RWPE1 (cell line): ENCODE data around the gene MPC2.

Experiments used
- CTCF ChIA-PET: fragments of 350-600 bp; sonication (Branson Sonifier 250); formaldehyde crosslinking; extraction: SDS; loops from one replicate; lab custom pipeline; 2021; lab: Yijun Ruan, JAX
- POLR2A ChIA-PET: fragments of 400-600 bp; formaldehyde crosslinking; extraction: SDS; loops from one replicate; lab custom pipeline; 2020; ENCODE audit warnings: antibody characterized with exemption; ENCODE audit not compliant: low non-redundant PET; lab: Yijun Ruan, JAX
- DNase-seq: peaks from one replicate; pipeline ENCODE4 v3.0.0; 2012; ENCODE audit warnings: low spot score
- H3K27ac ChIP-seq: fragments of 450-650 bp; 2 replicates; pipeline ENCODE4 v1.5.1; 2017
- TF ChIP-seq, protein P1 (sequence below): fragments of 450-650 bp; conservative IDR thresholded peaks from 2 replicates; pipeline ENCODE4 v1.5.1; 2017; ENCODE audit warnings: low read depth, mild to moderate bottlenecking

MPC2 gene

DNA sequence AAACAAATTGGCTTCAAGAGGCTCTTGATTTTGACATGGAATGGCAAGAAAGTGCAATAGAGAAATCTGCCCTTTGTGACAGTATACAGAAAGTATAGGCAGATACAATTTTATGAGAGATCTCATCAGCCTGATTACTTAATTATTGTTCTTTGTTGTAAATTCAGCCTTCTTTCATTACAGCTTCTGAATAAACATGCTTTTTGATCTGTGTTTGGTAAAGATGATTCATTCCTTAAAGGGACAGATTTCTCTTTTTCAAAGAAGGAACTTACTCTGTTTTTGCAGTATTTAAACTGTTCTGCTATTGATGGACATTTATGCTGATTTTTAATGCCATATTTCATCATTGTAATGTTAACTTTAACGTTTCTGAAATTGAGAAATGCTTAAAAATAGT is 13.7 kb upstream of the MPC2 start:
- TF ChIP-seq, protein P1, sequence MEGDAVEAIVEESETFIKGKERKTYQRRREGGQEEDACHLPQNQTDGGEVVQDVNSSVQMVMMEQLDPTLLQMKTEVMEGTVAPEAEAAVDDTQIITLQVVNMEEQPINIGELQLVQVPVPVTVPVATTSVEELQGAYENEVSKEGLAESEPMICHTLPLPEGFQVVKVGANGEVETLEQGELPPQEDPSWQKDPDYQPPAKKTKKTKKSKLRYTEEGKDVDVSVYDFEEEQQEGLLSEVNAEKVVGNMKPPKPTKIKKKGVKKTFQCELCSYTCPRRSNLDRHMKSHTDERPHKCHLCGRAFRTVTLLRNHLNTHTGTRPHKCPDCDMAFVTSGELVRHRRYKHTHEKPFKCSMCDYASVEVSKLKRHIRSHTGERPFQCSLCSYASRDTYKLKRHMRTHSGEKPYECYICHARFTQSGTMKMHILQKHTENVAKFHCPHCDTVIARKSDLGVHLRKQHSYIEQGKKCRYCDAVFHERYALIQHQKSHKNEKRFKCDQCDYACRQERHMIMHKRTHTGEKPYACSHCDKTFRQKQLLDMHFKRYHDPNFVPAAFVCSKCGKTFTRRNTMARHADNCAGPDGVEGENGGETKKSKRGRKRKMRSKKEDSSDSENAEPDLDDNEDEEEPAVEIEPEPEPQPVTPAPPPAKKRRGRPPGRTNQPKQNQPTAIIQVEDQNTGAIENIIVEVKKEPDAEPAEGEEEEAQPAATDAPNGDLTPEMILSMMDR: no peak
- no peak overlapping the region for H3K27ac ChIP-seq
- no peak for DNase-seq
- CTCF ChIA-PET: no interaction called here
- POLR2A ChIA-PET: no interaction called here

DNA sequence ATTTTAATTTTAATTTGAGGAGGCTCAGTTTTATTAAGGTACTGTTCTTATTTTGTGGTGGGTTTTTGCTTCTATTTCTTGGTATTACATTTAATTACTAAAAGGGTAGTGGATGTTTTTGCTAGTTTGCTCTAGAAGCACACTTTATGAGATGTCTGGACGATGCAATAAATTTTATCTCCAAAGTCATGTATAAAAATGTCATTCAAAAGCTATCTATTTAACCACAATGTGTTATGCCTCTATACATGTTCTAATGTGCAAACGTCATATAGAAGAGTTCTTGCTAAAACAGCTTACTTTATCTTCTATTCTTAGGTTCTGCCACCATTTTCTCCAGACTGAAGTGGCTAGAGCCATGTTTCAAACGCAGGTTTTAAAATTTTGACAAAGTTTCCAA is 12.9 kb upstream of the MPC2 start:
- TF ChIP-seq, protein P1: no peak
- POLR2A ChIA-PET: no interaction called here
- CTCF ChIA-PET: no interaction called here

DNA sequence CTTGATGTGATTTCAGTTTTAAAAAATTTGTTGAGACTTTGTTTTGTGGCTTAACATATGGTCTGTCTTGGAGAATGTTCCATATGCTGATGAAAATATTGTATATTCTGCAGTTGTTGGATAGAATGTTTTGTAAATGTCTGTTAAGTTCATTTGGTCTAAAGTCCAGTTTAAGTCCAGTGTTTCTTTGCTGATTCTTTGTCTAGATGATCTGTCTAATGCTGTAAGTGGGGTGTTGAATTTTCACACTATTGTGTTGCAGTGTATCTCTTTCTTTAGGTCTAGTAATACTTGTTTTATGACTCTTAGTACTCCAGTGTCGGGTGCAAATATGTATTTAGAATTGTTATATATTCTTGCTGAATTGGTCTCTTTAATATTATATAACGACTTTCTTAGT is 10.9 kb upstream of the MPC2 start:
- TF ChIP-seq, protein P1: no peak
- POLR2A ChIA-PET: no interaction called here
- H3K27ac ChIP-seq: no peak overlapping the region
- no peak for DNase-seq
- CTCF ChIA-PET: no interaction called here

More for the DNA sequence above, 12.9 kb upstream of the MPC2 start:
- DNase-seq: no peak
- H3K27ac ChIP-seq: no peak overlapping the region

DNA sequence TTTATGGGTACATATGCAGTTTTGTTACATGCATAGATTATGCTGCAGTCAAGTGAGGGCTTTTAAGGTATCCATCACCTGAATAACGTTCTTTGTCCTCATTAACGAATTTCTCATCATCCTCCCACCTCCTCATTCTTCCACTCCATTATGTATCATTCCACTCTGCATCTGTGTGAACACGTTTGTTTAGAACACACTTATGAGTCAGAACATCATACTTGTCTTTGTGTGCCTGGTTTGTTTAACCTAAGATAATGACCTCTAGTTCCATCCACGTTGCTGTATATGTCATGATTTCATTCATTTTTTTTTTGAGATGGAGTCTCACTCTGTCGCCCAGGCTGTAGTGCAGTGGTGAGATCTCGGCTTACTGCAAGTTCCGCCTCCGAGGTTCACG is 6.7 kb upstream of the MPC2 start:
- ChIA-PET CTCF (no interaction called here), POLR2A (no interaction called here)
- TF ChIP-seq, protein P1: no peak
- DNase-seq: peak; percentile 37
- no peak overlapping the region for H3K27ac ChIP-seq

DNA sequence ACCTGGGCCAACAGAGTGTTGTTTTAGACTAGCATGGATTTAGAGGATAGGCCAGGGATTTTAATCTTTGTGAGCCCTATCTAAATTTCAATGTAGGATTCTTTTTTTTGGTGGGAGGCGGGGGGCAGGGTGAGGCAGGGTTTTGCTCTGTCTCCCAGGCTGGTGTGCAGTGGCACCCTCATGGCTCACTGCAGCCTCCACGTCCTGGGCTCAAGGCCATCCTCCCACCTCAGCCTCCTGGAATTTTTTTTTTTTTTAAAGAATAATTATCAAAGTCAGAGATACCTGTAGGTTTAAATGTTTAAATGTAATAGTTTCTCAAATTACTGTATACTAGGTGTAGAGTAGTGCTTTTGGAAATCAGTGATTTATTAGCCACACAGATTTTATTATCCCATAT is 3.4 kb upstream of the MPC2 start:
- CTCF ChIA-PET: interaction anchor here (0.7 kb wide), 1 partner anchor 20 kb away, joined by 4 read pairs; no protein-coding TSS in a partner anchor
- DNase-seq: no peak
- H3K27ac ChIP-seq: no peak overlapping the region
- POLR2A ChIA-PET: no interaction called here
- TF ChIP-seq, protein P1: no peak

DNA sequence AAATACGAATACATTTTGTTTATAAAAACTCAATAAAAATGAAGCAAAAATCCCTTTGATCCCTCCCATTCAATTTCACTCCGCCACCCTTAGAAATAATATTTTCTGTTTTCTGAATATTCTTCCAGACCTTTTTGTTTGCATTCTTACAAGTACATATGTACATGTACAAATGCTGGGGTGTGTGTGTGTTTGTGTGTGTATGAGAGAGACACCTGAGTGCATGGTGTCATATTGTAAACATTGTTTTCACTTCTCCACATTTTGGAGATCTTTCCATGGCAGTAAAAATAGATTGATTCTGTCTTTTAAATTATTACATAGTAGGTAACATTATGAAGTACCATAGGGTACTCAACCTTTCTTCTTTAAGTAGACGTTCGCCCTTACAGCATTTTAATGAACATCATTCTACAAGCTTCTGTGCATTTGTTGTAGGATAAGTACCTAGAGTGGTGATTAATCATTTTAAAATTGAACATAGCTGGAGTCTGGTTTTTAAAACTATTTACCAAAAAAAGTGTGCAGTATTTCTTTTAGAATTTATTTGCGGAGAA is 1.3 kb upstream of the MPC2 start:
- CTCF ChIA-PET: interaction anchor here (0.6 kb wide), 1 partner anchor 846 kb away, joined by 4 read pairs; no protein-coding TSS in a partner anchor
- no peak for DNase-seq
- POLR2A ChIA-PET: no interaction called here
- TF ChIP-seq, protein P1: no peak
- no peak overlapping the region for H3K27ac ChIP-seq

DNA sequence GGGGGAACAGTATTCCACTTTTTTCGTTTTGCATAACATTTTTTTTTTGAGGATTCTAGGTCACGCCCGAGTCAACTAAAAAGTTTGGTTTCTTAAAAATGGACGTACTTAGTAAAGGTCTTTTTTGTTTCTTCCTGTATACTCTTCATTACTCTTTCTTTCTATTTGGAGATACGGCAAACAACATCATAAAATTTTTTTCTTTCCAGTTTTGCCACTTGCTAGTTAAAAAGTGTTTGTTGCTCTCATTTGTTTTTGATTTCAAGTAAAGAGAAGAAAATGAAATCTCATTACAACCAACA is 788 bp upstream of the MPC2 start:
- ChIA-PET POLR2A (no interaction called here), CTCF (interaction anchor here (1.2 kb wide), 1 partner anchor 135 kb away, joined by 3 read pairs; no protein-coding TSS in a partner anchor)
- DNase-seq: no peak
- TF ChIP-seq, protein P1: no peak
- peak overlapping the region; percentile 97 for H3K27ac ChIP-seq
